ENCODE data around the gene DRD3. TPM values are rescaled to one million over a fixed set of nuclear protein-coding genes. Genes with fewer than 3 reads are reported as not detected.

Gene DRD3
- total RNA-seq, 4 donors from 2014 or later: not detected

GRCh38 chr3:114213292-114213626, 34.4 kb upstream of the DRD3 start:
- no peak for TF ChIP-seq CTCF (IDR thresholded peaks at IDR 0.05)
- ATAC-seq (ENCODE audit: low FRiP score) (no peak), DNase-seq (ENCODE audit: low spot score) (no peak)

GRCh38 chr3:114212646-114213045, 33.8 kb upstream of the DRD3 start:
- TF ChIP-seq CTCF (IDR thresholded peaks at IDR 0.05): no peak
- ATAC-seq (ENCODE audit: low FRiP score): no peak

GRCh38 chr3:114207768-114208167, 28.9 kb upstream of the DRD3 start:
- TF ChIP-seq CTCF (IDR thresholded peaks at IDR 0.05): no peak
- DNase-seq (ENCODE audit: low spot score) (no peak), ATAC-seq (ENCODE audit: low FRiP score) (no peak)

More at GRCh38 chr3:114212646-114213045, 33.8 kb upstream of the DRD3 start:
- no peak for DNase-seq (ENCODE audit: low spot score)

- DNase-seq (ENCODE audit: low spot score): no peak
- no peak for TF ChIP-seq CTCF (IDR thresholded peaks at IDR 0.05)
- no peak for ATAC-seq (ENCODE audit: low FRiP score)
Observed at GRCh38 chr3:114206342-114206741, 27.5 kb upstream of the DRD3 start.

- TF ChIP-seq CTCF (IDR thresholded peaks at IDR 0.05): no peak
- no peak for DNase-seq (ENCODE audit: low spot score)
- no peak for ATAC-seq (ENCODE audit: low FRiP score)
Observed at GRCh38 chr3:114205541-114205940, 26.7 kb upstream of the DRD3 start.

- no peak for ATAC-seq (ENCODE audit: low FRiP score)
- TF ChIP-seq CTCF (IDR thresholded peaks at IDR 0.05): no peak
- DNase-seq (ENCODE audit: low spot score): no peak
Observed at GRCh38 chr3:114194750-114195149, 15.9 kb upstream of the DRD3 start.

GRCh38 chr3:114192136-114192535, 13.3 kb upstream of the DRD3 start:
- no peak for ATAC-seq (ENCODE audit: low FRiP score)
- TF ChIP-seq CTCF (IDR thresholded peaks at IDR 0.05): no peak
- DNase-seq (ENCODE audit: low spot score): no peak
